HEK293 (cell line): ENCODE measurements around the gene SLC22A13.
"Not testable (repeated sequence)": the region's sequence is repeated elsewhere in the genome, so short reads cannot be mapped to it uniquely, and the experiment has no call there.

Source experiments
- CTCF ChIA-PET: fragments of 350-600 bp; formaldehyde crosslinking; extraction: SDS; loops from one replicate; lab custom pipeline; 2021; ENCODE audit warnings: antibody characterized with exemption; lab: Yijun Ruan, JAX
- POLR2A ChIA-PET: fragments of 300-600 bp; formaldehyde crosslinking; extraction: SDS; loops from one replicate; lab custom pipeline; 2020; ENCODE audit warnings: antibody characterized with exemption, inconsistent platforms; lab: Yijun Ruan, JAX
- H3K27ac ChIP-seq: fragments of 200-500 bp; sonication (Bioruptor generic); 2 replicates; pipeline ENCODE4 v1.5.1; 2014; ENCODE audit warnings: low read depth, low read length, control low read depth, inconsistent platforms; ENCODE audit errors: extremely low read depth
- H3K36me3 ChIP-seq, 2 experiments: fragments of 200-500 bp in 1 of 2; sonication (Bioruptor generic) in 1 of 2; 1 replicate in 1 of 2; 2 replicates in 1 of 2; pipeline ENCODE4 v1.5.1; 2014 to 2017; ENCODE audit warnings: inconsistent platforms in 2 of 2, low read length in 2 of 2; ENCODE audit not compliant: control insufficient read depth in 2 of 2, insufficient read depth in 1 of 2
- H3K4me1 ChIP-seq: fragments of 200-500 bp; sonication (Bioruptor generic); 2 replicates; pipeline ENCODE4 v1.5.1; 2014; ENCODE audit warnings: mild to moderate bottlenecking, low read length, inconsistent platforms; ENCODE audit not compliant: control insufficient read depth, insufficient read depth
- H3K4me3 ChIP-seq: 2 replicates; pipeline ENCODE4 v1.5.1; 2011; ENCODE audit warnings: low read depth, mild to moderate bottlenecking, control low read depth, low read length, moderate library complexity
- H3K9me3 ChIP-seq: fragments of 200-500 bp; sonication (Bioruptor generic); 2 replicates; pipeline ENCODE4 v1.5.1; 2014; ENCODE audit warnings: low read depth, low read length, inconsistent platforms; ENCODE audit not compliant: control insufficient read depth, insufficient read depth
- ATF2 ChIP-seq: fragments of 450-650 bp; formaldehyde crosslinking; IDR thresholded peaks from 2 replicates; pipeline ENCODE4 v1.5.1; 2016; ENCODE audit warnings: missing biosample characterization, missing genetic modification characterization, low read depth
- EGR2 ChIP-seq: fragments of 450-650 bp; formaldehyde crosslinking; IDR thresholded peaks from 2 replicates; pipeline ENCODE4 v1.5.1; 2016; ENCODE audit warnings: low read depth, missing biosample characterization, missing genetic modification characterization
- INSM2 ChIP-seq: fragments of 450-650 bp; formaldehyde crosslinking; IDR thresholded peaks from 2 replicates; pipeline ENCODE4 v1.5.1; 2016; ENCODE audit warnings: missing biosample characterization, missing genetic modification characterization
- MYNN ChIP-seq: fragments of 450-650 bp; formaldehyde crosslinking; IDR thresholded peaks from 2 replicates; pipeline ENCODE4 v1.5.1; 2016; ENCODE audit warnings: missing biosample characterization, missing genetic modification characterization, borderline replicate concordance
- TCF7L2 ChIP-seq: IDR thresholded peaks from 2 replicates; pipeline ENCODE4 v1.6.1; 2011; ENCODE audit warnings: low read depth, mild to moderate bottlenecking, inconsistent platforms, low read length, moderate library complexity, borderline replicate concordance
- ZBTB17 ChIP-seq: fragments of 450-650 bp; formaldehyde crosslinking; IDR thresholded peaks from 2 replicates; pipeline ENCODE4 v1.5.1; 2016; ENCODE audit warnings: missing biosample characterization, missing genetic modification characterization
- ZBTB48 ChIP-seq: fragments of 450-650 bp; formaldehyde crosslinking; IDR thresholded peaks from 2 replicates; pipeline ENCODE4 v1.5.1; 2016; ENCODE audit warnings: missing biosample characterization, missing genetic modification characterization
- ZNF155 ChIP-seq: fragments of 450-650 bp; formaldehyde crosslinking; IDR thresholded peaks from 2 replicates; pipeline ENCODE4 v1.5.1; 2016; ENCODE audit warnings: missing biosample characterization, missing genetic modification characterization
- ZNF184 ChIP-seq: fragments of 450-650 bp; IDR thresholded peaks from 2 replicates; pipeline ENCODE4 v1.5.1; 2018; ENCODE audit warnings: missing biosample characterization, mild to moderate bottlenecking, missing genetic modification characterization
- ZNF19 ChIP-seq: fragments of 450-650 bp; formaldehyde crosslinking; IDR thresholded peaks from 2 replicates; pipeline ENCODE4; 2016; ENCODE audit warnings: missing biosample characterization, missing genetic modification characterization, low read depth
- ZNF404 ChIP-seq: fragments of 450-650 bp; formaldehyde crosslinking; IDR thresholded peaks from 2 replicates; pipeline ENCODE4 v1.5.1; 2017; ENCODE audit warnings: missing biosample characterization, missing genetic modification characterization
- ZNF530 ChIP-seq: fragments of 450-650 bp; formaldehyde crosslinking; IDR thresholded peaks from 2 replicates; pipeline ENCODE4 v1.5.1; 2016; ENCODE audit warnings: low read depth, missing biosample characterization, missing genetic modification characterization
- ZNF76 ChIP-seq: fragments of 450-650 bp; formaldehyde crosslinking; IDR thresholded peaks from 2 replicates; pipeline ENCODE4; 2016; ENCODE audit warnings: low read depth, missing biosample characterization, missing genetic modification characterization, borderline replicate concordance
- ZNF776 ChIP-seq: fragments of 450-650 bp; formaldehyde crosslinking; IDR thresholded peaks from 2 replicates; pipeline ENCODE4 v1.5.0; 2017; ENCODE audit warnings: missing biosample characterization, missing genetic modification characterization, borderline replicate concordance

The SLC22A13 gene

GRCh38 chr3:38284756-38285150 lies 19.1 kb downstream of the SLC22A13 start:
- ChIA-PET POLR2A (no interaction called here), CTCF (no interaction called here)
- Histone ChIP-seq H3K27ac (no peak overlapping the region), H3K4me3 (no peak overlapping the region), H3K9me3 (no peaks in the 10 kb centered on the region), H3K36me3 (no peaks in the 10 kb centered on the region), H3K4me1 (no peaks in the 10 kb centered on the region)
- TF ChIP-seq ZBTB17 (tag by site-specific recombination) (no peak), TCF7L2 (no peak), ZBTB48 (tag by site-specific recombination) (no peak), ZNF76 (tag by site-specific recombination) (no peak), ZNF184 (tag by site-specific recombination) (no peak), MYNN (no peak), EGR2 (tag by site-specific recombination) (no peak), ZNF530 (tag by site-specific recombination) (no peak), ZNF155 (tag by site-specific recombination) (no peak), INSM2 (tag by site-specific recombination) (no peak), ZNF776 (tag by site-specific recombination) (no peak)

- H3K27ac ChIP-seq, CTCF ChIA-PET, H3K4me1 ChIP-seq, POLR2A ChIA-PET, H3K9me3 ChIP-seq, H3K4me3 ChIP-seq, H3K36me3 ChIP-seq: not testable (repeated sequence)
Measured at GRCh38 chr3:38289286-38290217, 23.9 kb downstream of the SLC22A13 start.

- CTCF ChIA-PET: interaction anchor here (0.6 kb wide), 1 partner anchor 166 kb away, joined by 3 read pairs; no protein-coding TSS in a partner anchor
- H3K27ac ChIP-seq, H3K4me1 ChIP-seq, H3K4me3 ChIP-seq, POLR2A ChIA-PET, H3K36me3 ChIP-seq, H3K9me3 ChIP-seq: not testable (repeated sequence)
Measured at GRCh38 chr3:38297053-38297452, 31.4 kb downstream of the SLC22A13 start.

GRCh38 chr3:38297537-38297936 lies 31.9 kb downstream of the SLC22A13 start:
- H3K27ac ChIP-seq: no peak overlapping the region
- POLR2A ChIA-PET: no interaction called here
- H3K4me1 ChIP-seq: no peaks in the 10 kb centered on the region
- H3K9me3 ChIP-seq: no peaks in the 10 kb centered on the region
- no peak overlapping the region for H3K4me3 ChIP-seq
- H3K36me3 ChIP-seq: no peaks in the 10 kb centered on the region
- TF ChIP-seq INSM2 (tag by site-specific recombination) (no peak), ZNF19 (tag by site-specific recombination) (no peak), ATF2 (0 out of 2 replicates have a peak, but pooled peaks have one; percentile 10), ZNF404 (tag by site-specific recombination) (no peak)
- CTCF ChIA-PET: interaction anchor here (0.6 to 1.5 kb wide), 4 partner anchors 9 to 166 kb away, joined by 3 read pairs; no protein-coding TSS in a partner anchor
